HepG2 (cell line): Measurements from ENCODE around the gene TMED6. TPM values are rescaled to one million over a fixed set of nuclear protein-coding genes. Genes with fewer than 3 reads are reported as not detected.

Source experiments
- AGO1 ChIP-seq: fragments of 200-400 bp; formaldehyde crosslinking; IDR thresholded peaks from 2 replicates; pipeline ENCODE4 v1.6.1; 2017; ENCODE audit warnings: mild to moderate bottlenecking, low read depth, low read length, moderate library complexity; ENCODE audit not compliant: poor library complexity, severe bottlenecking
- HOXA9 ChIP-seq: sonication (generic); formaldehyde crosslinking; IDR thresholded peaks from 2 replicates; pipeline ENCODE4 v1.8.1; 2022; ENCODE audit warnings: missing genetic modification reagents, mild to moderate bottlenecking, moderate library complexity, borderline replicate concordance
- MLXIP ChIP-seq: sonication (generic); formaldehyde crosslinking; IDR thresholded peaks from 2 replicates; pipeline ENCODE4 v1.9.0; 2021; ENCODE audit warnings: missing genetic modification reagents, borderline replicate concordance
- TGIF2 ChIP-seq: IDR thresholded peaks from 2 replicates; pipeline ENCODE4 v1.6.1; 2016; ENCODE audit warnings: control low read depth, missing compliant biosample characterization
- ZHX2 ChIP-seq, 2 experiments: sonication (generic) in 1 of 2; formaldehyde crosslinking in 1 of 2; IDR thresholded peaks; 2 replicates each; pipeline versions ENCODE4 v1.6.1 to v1.9.0; 2014 to 2022; ENCODE audit warnings: antibody characterized with exemption in 1 of 2, borderline replicate concordance in 1 of 2, inconsistent platforms in 1 of 2, low read depth in 1 of 2, missing genetic modification reagents in 1 of 2
- ZIK1 ChIP-seq: sonication (generic); formaldehyde crosslinking; IDR thresholded peaks from 2 replicates; pipeline ENCODE4 v1.5.0; 2020; ENCODE audit warnings: mild to moderate bottlenecking, low read depth, missing genetic modification reagents, borderline replicate concordance
- ZNF354B ChIP-seq: sonication (generic); formaldehyde crosslinking; IDR thresholded peaks from 2 replicates; pipeline ENCODE4 v1.8.0; 2022; ENCODE audit warnings: mild to moderate bottlenecking, missing genetic modification reagents
- polyA plus RNA-seq, 8 experiments: library from polyadenylated mRNA; depleted of rRNA in 3 of 8; stranded (reverse) in 7 of 8; unstranded in 1 of 8; fragments of >200 nt; fragmentation: Illumina TruSeq in 4 of 8; extraction: Trizol in 4 of 8; gene quantifications; 2 replicates each; pipeline versions ENCODE4 v1.2.1 to v1.2.3, GENCODE V29; 2011 to 2016; ENCODE audit warnings: low read depth in 4 of 8, missing spikeins in 1 of 8, mixed read lengths in 1 of 8; ENCODE audit not compliant: insufficient read depth in 1 of 8
- total RNA-seq, 5 experiments: library from RNA; depleted of rRNA; stranded (reverse); fragments of >200 nt; fragmentation: Illumina TruSeq; extraction: Trizol; gene quantifications; 2 replicates each; pipeline ENCODE4 v1.2.3, GENCODE V29; 2016; ENCODE audit warnings: low read depth in 1 of 5

TMED6 gene
- total and polyA plus RNA-seq, 2 of the 13 experiments (the other 11 are each of a cell fraction or from before 2014, with no cell fraction given): 9.8 to 14.4 TPM

- 0 out of 2 replicates have a peak, but pooled peaks have one; percentile 12 for TF ChIP-seq ZIK1
- TF ChIP-seq ZHX2 (IDR thresholded peaks at IDR 0.05; ENCODE audit: low read depth): no peak
- TF ChIP-seq ZHX2 (CRISPR knock-in tag; IDR thresholded peaks at IDR 0.05; ENCODE audit: borderline replicate concordance): 0 out of 2 replicates have a peak, but pooled peaks have one; percentile 32
- TF ChIP-seq AGO1: peak; percentile 72
- TF ChIP-seq HOXA9: no peak
- 0 out of 2 replicates have a peak, but pooled peaks have one; percentile 25 for TF ChIP-seq MLXIP
- peak; percentile 11; the same call in 1 of the 2 replicates for TF ChIP-seq ZNF354B (CRISPR knock-in tag)
- TF ChIP-seq TGIF2 (CRISPR knock-in tag): peak; percentile 95
Observed at GRCh38 chr16:69311533-69312387, 39.8 kb downstream of the TMED6 start (continued).
